Measurements from ENCODE around the gene RAB3B.
"Not testable (repeated sequence)": the region's sequence is repeated elsewhere in the genome, so short reads cannot be mapped to it uniquely, and the experiment has no call there.

Gene RAB3B

GRCh38 chr1:51988254-51988653, 2.2 kb downstream of the RAB3B start:
- DNase-seq (ENCODE audit: low spot score), result no peak

- DNase-seq (ENCODE audit: low spot score), result no peak
Measured at GRCh38 chr1:51986718-51987117, 3.8 kb downstream of the RAB3B start.

- DNase-seq (ENCODE audit: low spot score), result no peak
Measured at GRCh38 chr1:51982161-51982560, 8.3 kb downstream of the RAB3B start.

GRCh38 chr1:51981555-51981954, 8.9 kb downstream of the RAB3B start:
- no peak for DNase-seq (ENCODE audit: low spot score)

GRCh38 chr1:51978099-51978498, 12.4 kb downstream of the RAB3B start:
- no peak for DNase-seq (ENCODE audit: low spot score)

GRCh38 chr1:51976846-51977602, 13.5 kb downstream of the RAB3B start:
- DNase-seq (ENCODE audit: low spot score), result peak; percentile 37

- DNase-seq (ENCODE audit: low spot score), result peak; percentile 49
Measured at GRCh38 chr1:51973587-51974474, 16.7 kb downstream of the RAB3B start.

- peak; percentile 83 for DNase-seq (ENCODE audit: low spot score)
Measured at GRCh38 chr1:51969038-51969705, 21.3 kb downstream of the RAB3B start.

- no peak for DNase-seq (ENCODE audit: low spot score)
Measured at GRCh38 chr1:51968632-51969031, 21.9 kb downstream of the RAB3B start.

GRCh38 chr1:51967213-51967791, 23.2 kb downstream of the RAB3B start:
- not testable (repeated sequence) for DNase-seq (ENCODE audit: low spot score)

- DNase-seq (ENCODE audit: low spot score), result no peak
Measured at GRCh38 chr1:51966559-51966958, 23.9 kb downstream of the RAB3B start.

GRCh38 chr1:51964309-51964696, 26.2 kb downstream of the RAB3B start:
- DNase-seq (ENCODE audit: low spot score), result no peak

GRCh38 chr1:51963592-51964308, 26.8 kb downstream of the RAB3B start:
- no peak for DNase-seq (ENCODE audit: low spot score)

- no peak for DNase-seq (ENCODE audit: low spot score)
Measured at GRCh38 chr1:51962486-51963356, 27.8 kb downstream of the RAB3B start.

- no peak for DNase-seq (ENCODE audit: low spot score)
Measured at GRCh38 chr1:51961954-51962353, 28.5 kb downstream of the RAB3B start.

GRCh38 chr1:51961231-51961630, 29.3 kb downstream of the RAB3B start:
- DNase-seq (ENCODE audit: low spot score), result no peak

GRCh38 chr1:51960262-51960661, 30.2 kb downstream of the RAB3B start:
- DNase-seq (ENCODE audit: low spot score), result no peak

GRCh38 chr1:51958824-51959223, 31.7 kb downstream of the RAB3B start:
- DNase-seq (ENCODE audit: low spot score), result no peak

GRCh38 chr1:51957618-51958017, 32.9 kb downstream of the RAB3B start:
- no peak for DNase-seq (ENCODE audit: low spot score)

Data from kidney tubule cell (primary cell).